Mucosa of stomach (tissue), 1 donor: Measurements from ENCODE around the gene SLC13A5.

Source experiments
- H3K27me3 ChIP-seq: one replicate; pipeline ENCODE4 v1.7.0; 2013; ENCODE audit warnings: mild to moderate bottlenecking, low read length; ENCODE audit not compliant: control insufficient read depth, insufficient read depth
- H3K36me3 ChIP-seq: one replicate; pipeline ENCODE4 v1.7.0; 2013; ENCODE audit warnings: low read length; ENCODE audit not compliant: control insufficient read depth, insufficient read depth
- H3K4me1 ChIP-seq: one replicate; pipeline ENCODE4 v1.7.0; 2013; ENCODE audit warnings: mild to moderate bottlenecking, low read length; ENCODE audit not compliant: control insufficient read depth, insufficient read depth
- H3K4me3 ChIP-seq: one replicate; pipeline ENCODE4 v1.7.0; 2013; ENCODE audit warnings: low read length
- H3K9ac ChIP-seq: one replicate; pipeline ENCODE4 v1.7.0; 2013; ENCODE audit warnings: mild to moderate bottlenecking, low read length, moderate library complexity
- H3K9me3 ChIP-seq: one replicate; pipeline ENCODE4 v1.7.0; 2013; ENCODE audit warnings: mild to moderate bottlenecking, low read length, moderate library complexity; ENCODE audit not compliant: control insufficient read depth
- donor health status: Pancreatic carcinoma.

The SLC13A5 gene

GRCh38 chr17:6679241-6679640, 33.9 kb downstream of the SLC13A5 start:
- Histone ChIP-seq H3K9me3 (no peaks in the 10 kb centered on the region), H3K9ac (no peak overlapping the region), H3K4me3 (no peak overlapping the region), H3K27me3 (peaks cover 6% of the 10 kb centered on the region), H3K36me3 (no peaks in the 10 kb centered on the region), H3K4me1 (peaks cover 24% of the 10 kb centered on the region)

GRCh38 chr17:6677946-6678345, 35.2 kb downstream of the SLC13A5 start:
- peaks cover 13% of the 10 kb centered on the region for H3K4me1 ChIP-seq
- peaks cover 6% of the 10 kb centered on the region for H3K27me3 ChIP-seq
- H3K9ac ChIP-seq = no peak overlapping the region
- no peak overlapping the region for H3K4me3 ChIP-seq
- no peaks in the 10 kb centered on the region for H3K9me3 ChIP-seq
- H3K36me3 ChIP-seq = no peaks in the 10 kb centered on the region

- Histone ChIP-seq H3K9me3 (no peaks in the 10 kb centered on the region), H3K27me3 (peaks cover 6% of the 10 kb centered on the region), H3K36me3 (no peaks in the 10 kb centered on the region), H3K9ac (no peak overlapping the region), H3K4me3 (no peak overlapping the region), H3K4me1 (peaks cover 12% of the 10 kb centered on the region)
Observed at GRCh38 chr17:6677158-6677831, 35.9 kb downstream of the SLC13A5 start.

GRCh38 chr17:6676802-6677157, 36.4 kb downstream of the SLC13A5 start:
- Histone ChIP-seq H3K9me3 (no peaks in the 10 kb centered on the region), H3K4me1 (peaks cover 12% of the 10 kb centered on the region), H3K36me3 (no peaks in the 10 kb centered on the region), H3K9ac (no peak overlapping the region), H3K4me3 (no peak overlapping the region), H3K27me3 (peaks cover 6% of the 10 kb centered on the region)

- Histone ChIP-seq H3K27me3 (peaks cover 6% of the 10 kb centered on the region), H3K36me3 (no peaks in the 10 kb centered on the region), H3K9ac (no peak overlapping the region), H3K4me1 (peaks cover 12% of the 10 kb centered on the region), H3K9me3 (no peaks in the 10 kb centered on the region), H3K4me3 (no peak overlapping the region)
Observed at GRCh38 chr17:6675201-6675825, 37.9 kb downstream of the SLC13A5 start.

- peaks cover 12% of the 10 kb centered on the region for H3K4me1 ChIP-seq
- H3K9me3 ChIP-seq = no peaks in the 10 kb centered on the region
- no peaks in the 10 kb centered on the region for H3K36me3 ChIP-seq
- H3K27me3 ChIP-seq = peaks cover 6% of the 10 kb centered on the region
- no peak overlapping the region for H3K9ac ChIP-seq
- no peak overlapping the region for H3K4me3 ChIP-seq
Observed at GRCh38 chr17:6674586-6674985, 38.6 kb downstream of the SLC13A5 start.

GRCh38 chr17:6671431-6671830, 41.7 kb downstream of the SLC13A5 start:
- no peaks in the 10 kb centered on the region for H3K9me3 ChIP-seq
- no peak overlapping the region for H3K4me3 ChIP-seq
- no peak overlapping the region for H3K9ac ChIP-seq
- H3K4me1 ChIP-seq = peaks cover 2% of the 10 kb centered on the region
- H3K36me3 ChIP-seq = no peaks in the 10 kb centered on the region
- no peaks in the 10 kb centered on the region for H3K27me3 ChIP-seq

- Histone ChIP-seq H3K36me3 (no peaks in the 10 kb centered on the region), H3K4me1 (no peaks in the 10 kb centered on the region), H3K4me3 (no peak overlapping the region), H3K9me3 (no peaks in the 10 kb centered on the region), H3K27me3 (no peaks in the 10 kb centered on the region), H3K9ac (no peak overlapping the region)
Observed at GRCh38 chr17:6670999-6671398, 42.2 kb downstream of the SLC13A5 start.

GRCh38 chr17:6670571-6670970, 42.6 kb downstream of the SLC13A5 start:
- H3K9me3 ChIP-seq = no peaks in the 10 kb centered on the region
- H3K4me1 ChIP-seq = no peaks in the 10 kb centered on the region

GRCh38 chr17:6669479-6670212, 43.5 kb downstream of the SLC13A5 start:
- no peaks in the 10 kb centered on the region for H3K4me1 ChIP-seq
- no peaks in the 10 kb centered on the region for H3K9me3 ChIP-seq
- no peaks in the 10 kb centered on the region for H3K36me3 ChIP-seq
- H3K9ac ChIP-seq = no peak overlapping the region
- H3K4me3 ChIP-seq = no peak overlapping the region
- H3K27me3 ChIP-seq = no peaks in the 10 kb centered on the region

More at GRCh38 chr17:6670571-6670970, 42.6 kb downstream of the SLC13A5 start:
- Histone ChIP-seq H3K27me3 (no peaks in the 10 kb centered on the region), H3K36me3 (no peaks in the 10 kb centered on the region), H3K4me3 (no peak overlapping the region), H3K9ac (no peak overlapping the region)

- H3K4me1 ChIP-seq = no peaks in the 10 kb centered on the region
- H3K36me3 ChIP-seq = no peaks in the 10 kb centered on the region
- H3K9ac ChIP-seq = no peak overlapping the region
- no peak overlapping the region for H3K4me3 ChIP-seq
- H3K9me3 ChIP-seq = no peaks in the 10 kb centered on the region
- H3K27me3 ChIP-seq = no peaks in the 10 kb centered on the region
Observed at GRCh38 chr17:6668727-6669425, 44.3 kb downstream of the SLC13A5 start.

- Histone ChIP-seq H3K4me3 (no peak overlapping the region), H3K27me3 (no peaks in the 10 kb centered on the region), H3K9me3 (no peaks in the 10 kb centered on the region), H3K9ac (no peak overlapping the region), H3K36me3 (no peaks in the 10 kb centered on the region), H3K4me1 (no peaks in the 10 kb centered on the region)
Observed at GRCh38 chr17:6668219-6668618, 45.0 kb downstream of the SLC13A5 start.
